ENCODE measurements around the gene BEND6. TPM values are rescaled to one million over a fixed set of nuclear protein-coding genes. Genes with fewer than 3 reads are reported as not detected.

Gene BEND6
- total RNA-seq, 2 experiments from 2014 or later, result 0.50 to 1.5 TPM

GRCh38 chr6:57068061-57068460, 113.2 kb downstream of the BEND6 start:
- CTCF ChIA-PET (ENCODE audit: unreplicated experiment), result no interaction called here
- no peak overlapping the region for H3K4me2 ChIP-seq (ENCODE audit: low read length)
- peaks cover 19% of the 10 kb centered on the region; the same call in 1 of the 2 replicates for H3K36me3 ChIP-seq (ENCODE audit: insufficient read depth, low read length)
- intact Hi-C loops (cut with micrococcal nuclease; ENCODE audit: unreplicated experiment), result no loop called here
- H3K9me2 ChIP-seq (ENCODE audit: insufficient read depth, low read length), result no peaks in the 10 kb centered on the region
- no peaks in the 10 kb centered on the region for H3K79me2 ChIP-seq (ENCODE audit: insufficient read depth, low read depth, low read length)
- BruUV-seq (replicated peaks), result no TSS peak
- 0 out of 2 replicates have a peak, but pooled peaks cover 5% of the 10 kb centered on the region for H4K20me1 ChIP-seq (ENCODE audit: insufficient read depth, low read length)
- no peak overlapping the region for H3K27ac ChIP-seq (ENCODE audit: low read depth, low read length, poor library complexity, severe bottlenecking)
- POLR2A ChIA-PET, result interaction anchor here (0.6 kb wide), 1 partner anchor 104 kb away, joined by 4 read pairs; no protein-coding TSS in a partner anchor
- TF ChIP-seq EZH2phosphoT487 (IDR thresholded peaks at IDR 0.05; ENCODE audit: borderline replicate concordance, low read depth, low read length) (no peak), CTCF (conservative IDR thresholded peaks at IDR 0.05; ENCODE audit: low read length) (no peak)
- H3K9me3 ChIP-seq (ENCODE audit: low read length), result no peaks in the 10 kb centered on the region
- no peak for DNase-seq (ENCODE audit: low spot score)
- H3K4me3 ChIP-seq (ENCODE audit: low read depth, low read length, poor library complexity, severe bottlenecking), result no peak overlapping the region
- no peak overlapping the region for H2AFZ ChIP-seq (ENCODE audit: low read length)
- no peaks in the 10 kb centered on the region for H3K4me1 ChIP-seq (ENCODE audit: insufficient read depth, low read length, poor library complexity, severe bottlenecking)

- no peak overlapping the region for H3K27ac ChIP-seq (ENCODE audit: low read depth, low read length, poor library complexity, severe bottlenecking)
- no peak overlapping the region for H2AFZ ChIP-seq (ENCODE audit: low read length)
- no peak overlapping the region for H3K4me2 ChIP-seq (ENCODE audit: low read length)
- intact Hi-C loops (cut with micrococcal nuclease; ENCODE audit: unreplicated experiment), result no loop called here
- H3K79me2 ChIP-seq (ENCODE audit: insufficient read depth, low read depth, low read length), result no peaks in the 10 kb centered on the region
- ChIA-PET CTCF (ENCODE audit: unreplicated experiment) (no interaction called here), POLR2A (interaction anchor here (0.6 kb wide), 1 partner anchor 563 kb away, joined by 5 read pairs; no protein-coding TSS in a partner anchor)
- peaks cover 16% of the 10 kb centered on the region; the same call in 1 of the 2 replicates for H3K36me3 ChIP-seq (ENCODE audit: insufficient read depth, low read length)
- no peaks in the 10 kb centered on the region for H3K4me1 ChIP-seq (ENCODE audit: insufficient read depth, low read length, poor library complexity, severe bottlenecking)
- no peaks in the 10 kb centered on the region for H3K9me2 ChIP-seq (ENCODE audit: insufficient read depth, low read length)
- TF ChIP-seq EZH2phosphoT487 (IDR thresholded peaks at IDR 0.05; ENCODE audit: borderline replicate concordance, low read depth, low read length), result no peak
- TF ChIP-seq CTCF (conservative IDR thresholded peaks at IDR 0.05; ENCODE audit: low read length), result no peak
- DNase-seq (ENCODE audit: low spot score), result no peak
- H4K20me1 ChIP-seq (ENCODE audit: insufficient read depth, low read length), result 0 out of 2 replicates have a peak, but pooled peaks cover 5% of the 10 kb centered on the region
- H3K9me3 ChIP-seq (ENCODE audit: low read length), result no peaks in the 10 kb centered on the region
- BruUV-seq (replicated peaks), result no TSS peak
- no peak overlapping the region for H3K4me3 ChIP-seq (ENCODE audit: low read depth, low read length, poor library complexity, severe bottlenecking)
These were observed 114.3 kb downstream of the BEND6 start for GRCh38 chr6:57069228-57069627.

- no peak for DNase-seq (ENCODE audit: low spot score)
- TF ChIP-seq CTCF (conservative IDR thresholded peaks at IDR 0.05; ENCODE audit: low read length), result no peak
- TF ChIP-seq EZH2phosphoT487 (IDR thresholded peaks at IDR 0.05; ENCODE audit: borderline replicate concordance, low read depth, low read length), result no peak
- CTCF ChIA-PET (ENCODE audit: unreplicated experiment), result no interaction called here
- POLR2A ChIA-PET, result interaction anchor here (0.5 to 0.6 kb wide), 2 partner anchors 117 to 563 kb away, joined by 3 to 5 read pairs; no protein-coding TSS in a partner anchor
- Histone ChIP-seq H3K9me3 (ENCODE audit: low read length) (no peaks in the 10 kb centered on the region), H3K4me1 (ENCODE audit: insufficient read depth, low read length, poor library complexity, severe bottlenecking) (no peaks in the 10 kb centered on the region), H3K4me3 (ENCODE audit: low read depth, low read length, poor library complexity, severe bottlenecking) (no peak overlapping the region), H3K9me2 (ENCODE audit: insufficient read depth, low read length) (no peaks in the 10 kb centered on the region), H3K4me2 (ENCODE audit: low read length) (no peak overlapping the region), H3K79me2 (ENCODE audit: insufficient read depth, low read depth, low read length) (no peaks in the 10 kb centered on the region), H4K20me1 (ENCODE audit: insufficient read depth, low read length) (0 out of 2 replicates have a peak, but pooled peaks cover 4% of the 10 kb centered on the region), H3K36me3 (ENCODE audit: insufficient read depth, low read length) (peaks cover 11% of the 10 kb centered on the region; the same call in 1 of the 2 replicates), H2AFZ (ENCODE audit: low read length) (no peak overlapping the region), H3K27ac (ENCODE audit: low read depth, low read length, poor library complexity, severe bottlenecking) (no peak overlapping the region)
- no TSS peak for BruUV-seq (replicated peaks)
- intact Hi-C loops (cut with micrococcal nuclease; ENCODE audit: unreplicated experiment), result no loop called here
These were observed 115.0 kb downstream of the BEND6 start for GRCh38 chr6:57069920-57070331.

Data from OCI-LY7 (cell line).